ENCODE measurements around the gene MSN.

DNA sequence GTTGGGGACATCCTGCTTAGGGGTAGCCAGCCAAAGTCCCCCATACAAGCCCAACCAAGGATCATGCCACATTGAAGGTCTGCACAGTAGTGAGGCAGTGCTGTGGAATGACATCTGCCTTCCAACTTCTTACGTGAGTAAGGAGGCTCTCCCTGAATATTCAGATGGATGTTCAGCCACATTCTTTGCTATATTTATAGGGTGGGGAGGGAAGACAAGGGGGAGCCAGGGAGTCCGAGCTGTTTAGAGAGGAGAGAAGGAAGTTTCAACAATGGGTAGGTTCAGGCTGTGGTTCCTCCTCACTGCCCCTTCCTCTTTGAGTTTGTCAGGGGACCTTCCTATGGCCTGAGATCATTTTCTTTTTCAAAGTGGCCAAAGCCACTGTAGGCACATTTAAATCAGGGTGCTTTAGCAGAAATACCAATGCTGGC lies 29.8 kb downstream of the MSN start:
- TF ChIP-seq EZH2phosphoT487 (conservative IDR thresholded peaks at IDR 0.05; ENCODE audit: low read length), result no peak
- TF ChIP-seq, protein P1, sequence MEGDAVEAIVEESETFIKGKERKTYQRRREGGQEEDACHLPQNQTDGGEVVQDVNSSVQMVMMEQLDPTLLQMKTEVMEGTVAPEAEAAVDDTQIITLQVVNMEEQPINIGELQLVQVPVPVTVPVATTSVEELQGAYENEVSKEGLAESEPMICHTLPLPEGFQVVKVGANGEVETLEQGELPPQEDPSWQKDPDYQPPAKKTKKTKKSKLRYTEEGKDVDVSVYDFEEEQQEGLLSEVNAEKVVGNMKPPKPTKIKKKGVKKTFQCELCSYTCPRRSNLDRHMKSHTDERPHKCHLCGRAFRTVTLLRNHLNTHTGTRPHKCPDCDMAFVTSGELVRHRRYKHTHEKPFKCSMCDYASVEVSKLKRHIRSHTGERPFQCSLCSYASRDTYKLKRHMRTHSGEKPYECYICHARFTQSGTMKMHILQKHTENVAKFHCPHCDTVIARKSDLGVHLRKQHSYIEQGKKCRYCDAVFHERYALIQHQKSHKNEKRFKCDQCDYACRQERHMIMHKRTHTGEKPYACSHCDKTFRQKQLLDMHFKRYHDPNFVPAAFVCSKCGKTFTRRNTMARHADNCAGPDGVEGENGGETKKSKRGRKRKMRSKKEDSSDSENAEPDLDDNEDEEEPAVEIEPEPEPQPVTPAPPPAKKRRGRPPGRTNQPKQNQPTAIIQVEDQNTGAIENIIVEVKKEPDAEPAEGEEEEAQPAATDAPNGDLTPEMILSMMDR (IDR thresholded peaks at IDR 0.05; ENCODE audit: insufficient read depth, low read length, poor library complexity, severe bottlenecking), result no peak

Measured in SU-DHL-6 (cell line).